Measurements from ENCODE around the gene RUNX1.

Gene RUNX1

GRCh38 chr21:34838956-34839820, 209.9 kb downstream of the RUNX1 start:
- no peak overlapping the region for H3K4me3 ChIP-seq (ENCODE audit: control insufficient read depth, low read depth, low read length)
- no peak for TF ChIP-seq CTCF (IDR thresholded peaks at IDR 0.05; ENCODE audit: control insufficient read depth, insufficient read depth, low read depth, low read length, missing control alignments)
- DNase-seq (ENCODE audit: low read depth), result no peak

GRCh38 chr21:34836933-34837505, 212.1 kb downstream of the RUNX1 start:
- DNase-seq (ENCODE audit: low read depth), result no peak
- H3K4me3 ChIP-seq (ENCODE audit: control insufficient read depth, low read depth, low read length), result peak overlapping the region; percentile 20
- no peak for TF ChIP-seq CTCF (IDR thresholded peaks at IDR 0.05; ENCODE audit: control insufficient read depth, insufficient read depth, low read depth, low read length, missing control alignments)

GRCh38 chr21:34836103-34836932, 212.8 kb downstream of the RUNX1 start:
- peak overlapping the region; percentile 16 for H3K4me3 ChIP-seq (ENCODE audit: control insufficient read depth, low read depth, low read length)
- DNase-seq (ENCODE audit: low read depth), result peak; percentile 99
- TF ChIP-seq CTCF (IDR thresholded peaks at IDR 0.05; ENCODE audit: control insufficient read depth, insufficient read depth, low read depth, low read length, missing control alignments), result no peak

- no peak overlapping the region for H3K4me3 ChIP-seq (ENCODE audit: control insufficient read depth, low read depth, low read length)
- DNase-seq (ENCODE audit: low read depth), result peak; percentile 52
Measured at GRCh38 chr21:34835526-34835925, 213.6 kb downstream of the RUNX1 start.

GRCh38 chr21:34834852-34835501, 214.1 kb downstream of the RUNX1 start:
- no peak overlapping the region for H3K4me3 ChIP-seq (ENCODE audit: control insufficient read depth, low read depth, low read length)
- no peak for DNase-seq (ENCODE audit: low read depth)
- TF ChIP-seq CTCF (IDR thresholded peaks at IDR 0.05; ENCODE audit: control insufficient read depth, insufficient read depth, low read depth, low read length, missing control alignments), result no peak

More at GRCh38 chr21:34835526-34835925, 213.6 kb downstream of the RUNX1 start:
- TF ChIP-seq CTCF (IDR thresholded peaks at IDR 0.05; ENCODE audit: control insufficient read depth, insufficient read depth, low read depth, low read length, missing control alignments), result no peak

GRCh38 chr21:34834290-34834689, 214.8 kb downstream of the RUNX1 start:
- no peak overlapping the region for H3K4me3 ChIP-seq (ENCODE audit: control insufficient read depth, low read depth, low read length)
- TF ChIP-seq CTCF (IDR thresholded peaks at IDR 0.05; ENCODE audit: control insufficient read depth, insufficient read depth, low read depth, low read length, missing control alignments), result no peak
- no peak for DNase-seq (ENCODE audit: low read depth)

Measured in AG09309 (cell line).